H9 (cell line): ENCODE measurements around the gene CTNNBL1. TPM values are rescaled to one million over a fixed set of nuclear protein-coding genes. Genes with fewer than 3 reads are reported as not detected.

Experiments
- DNase-seq: peaks from one replicate; pipeline ENCODE4 v3.0.0-alpha.2; 2017
- H2AFZ ChIP-seq: one replicate; pipeline ENCODE4 v1.6.1; 2013; ENCODE audit warnings: mild to moderate bottlenecking, low read length, control low read depth, moderate library complexity
- H2AK5ac ChIP-seq: 2 replicates; pipeline ENCODE4 v1.6.1; 2013; ENCODE audit warnings: low read length, control low read depth, mixed read lengths; ENCODE audit not compliant: insufficient read length
- H2BK120ac ChIP-seq: one replicate; pipeline ENCODE4 v1.6.1; 2013; ENCODE audit warnings: low read depth, mild to moderate bottlenecking, low read length, control low read depth, inconsistent platforms; ENCODE audit not compliant: poor library complexity, severe bottlenecking
- H2BK12ac ChIP-seq: 2 replicates; pipeline ENCODE4 v1.6.1; 2013; ENCODE audit warnings: low read length, control low read depth, mixed read lengths, low read depth; ENCODE audit not compliant: insufficient read length
- H2BK15ac ChIP-seq: 2 replicates; pipeline ENCODE4 v1.6.1; 2013; ENCODE audit warnings: low read depth, low read length, control low read depth
- H2BK20ac ChIP-seq: one replicate; pipeline ENCODE4 v1.6.1; 2013; ENCODE audit warnings: low read depth, mild to moderate bottlenecking, low read length, control low read depth, inconsistent platforms; ENCODE audit not compliant: poor library complexity, severe bottlenecking
- H2BK5ac ChIP-seq: 2 replicates; pipeline ENCODE4 v1.6.1; 2013; ENCODE audit warnings: low read length, control low read depth, mixed read lengths; ENCODE audit not compliant: insufficient read length
- H3K14ac ChIP-seq: 2 replicates; pipeline ENCODE4 v1.6.1; 2013; ENCODE audit warnings: low read length, control low read depth; ENCODE audit not compliant: insufficient read depth
- H3K18ac ChIP-seq: 2 replicates; pipeline ENCODE4 v1.6.1; 2013; ENCODE audit warnings: low read depth, mild to moderate bottlenecking, mixed read lengths, low read length, control low read depth; ENCODE audit not compliant: insufficient read length
- H3K23ac ChIP-seq: 2 replicates; pipeline ENCODE4 v1.6.1; 2013; ENCODE audit warnings: low read length, control low read depth, mixed read lengths, low read depth; ENCODE audit not compliant: insufficient read length
- H3K23me2 ChIP-seq: 2 replicates; pipeline ENCODE4 v1.6.1; 2013; ENCODE audit warnings: low read depth, mild to moderate bottlenecking, mixed read lengths, low read length, control low read depth; ENCODE audit not compliant: insufficient read length, poor library complexity, severe bottlenecking
- H3K27ac ChIP-seq: 2 replicates; pipeline ENCODE4 v1.5.1; 2013; ENCODE audit warnings: low read length, control low read depth, mixed read lengths, low read depth; ENCODE audit not compliant: insufficient read length
- H3K27me3 ChIP-seq: 2 replicates; pipeline ENCODE4 v1.6.1; 2013; ENCODE audit warnings: low read length, control low read depth, inconsistent platforms; ENCODE audit not compliant: insufficient read depth
- H3K4ac ChIP-seq: 2 replicates; pipeline ENCODE4 v1.6.1; 2013; ENCODE audit warnings: low read depth, mild to moderate bottlenecking, control low read depth, inconsistent platforms, low read length, moderate library complexity
- H3K4me1 ChIP-seq: 2 replicates; pipeline ENCODE4 v1.6.1; 2013; ENCODE audit warnings: low read length, control low read depth, inconsistent platforms; ENCODE audit not compliant: insufficient read depth
- H3K4me2 ChIP-seq: 2 replicates; pipeline ENCODE4 v1.6.1; 2013; ENCODE audit warnings: low read length, control low read depth, mixed read lengths; ENCODE audit not compliant: insufficient read length, insufficient read depth
- H3K56ac ChIP-seq: 2 replicates; pipeline ENCODE4 v1.6.1; 2013; ENCODE audit warnings: low read depth, mild to moderate bottlenecking, mixed read lengths, low read length, control low read depth; ENCODE audit not compliant: insufficient read length
- H3K79me1 ChIP-seq: 2 replicates; pipeline ENCODE4 v1.6.1; 2013; ENCODE audit warnings: low read depth, mild to moderate bottlenecking, moderate library complexity, low read length, control low read depth, inconsistent platforms; ENCODE audit not compliant: insufficient read depth, poor library complexity, severe bottlenecking
- H3K79me2 ChIP-seq: 2 replicates; pipeline ENCODE4 v1.6.1; 2013; ENCODE audit warnings: low read length, control low read depth, inconsistent platforms; ENCODE audit not compliant: insufficient read depth
- H3K9ac ChIP-seq: 2 replicates; pipeline ENCODE4 v1.6.1; 2013; ENCODE audit warnings: low read length, control low read depth, mixed read lengths; ENCODE audit not compliant: insufficient read length; ENCODE audit errors: extremely low read depth
- H3K9me3 ChIP-seq: one replicate; pipeline ENCODE4 v1.6.1; 2013; ENCODE audit warnings: low read depth, low read length, inconsistent platforms; ENCODE audit not compliant: control insufficient read depth
- H3T11ph ChIP-seq: one replicate; pipeline ENCODE4 v1.6.1; 2013; ENCODE audit warnings: mild to moderate bottlenecking, low read length, control low read depth, inconsistent platforms
- H4K20me1 ChIP-seq: one replicate; pipeline ENCODE4 v1.6.1; 2013; ENCODE audit not compliant: control insufficient read depth, insufficient read length, insufficient read depth
- H4K5ac ChIP-seq: 2 replicates; pipeline ENCODE4 v1.6.1; 2013; ENCODE audit warnings: low read depth, mild to moderate bottlenecking, mixed read lengths, low read length, control low read depth; ENCODE audit not compliant: insufficient read length
- H4K8ac ChIP-seq: replicated peaks from 2 replicates; pipeline ENCODE4 v1.6.1; 2013; ENCODE audit warnings: low read length, control low read depth, mixed read lengths, low read depth; ENCODE audit not compliant: insufficient read length
- H4K91ac ChIP-seq: 2 replicates; pipeline ENCODE4 v1.6.1; 2013; ENCODE audit warnings: low read depth, mild to moderate bottlenecking, moderate library complexity, mixed read lengths, low read length, control low read depth; ENCODE audit not compliant: insufficient read length
- H3K27ac Mint-ChIP-seq, 3 experiments: 2 replicates in 2 of 3; 3 replicates in 1 of 3; pipeline ENCODE4 v1.8.0; 2020 to 2021; ENCODE audit warnings: mixed read lengths in 3 of 3, mild to moderate bottlenecking in 1 of 3, moderate library complexity in 1 of 3
- H3K27me3 Mint-ChIP-seq: 2 replicates; pipeline ENCODE4 v1.8.0; 2021; ENCODE audit warnings: low read depth, mild to moderate bottlenecking, moderate library complexity, mixed read lengths
- H3K36me3 Mint-ChIP-seq, 3 experiments: 2 replicates in 2 of 3; 3 replicates in 1 of 3; pipeline ENCODE4 v1.8.0; 2020 to 2021; ENCODE audit warnings: low read depth in 3 of 3, mixed read lengths in 3 of 3; ENCODE audit not compliant: insufficient read depth in 1 of 3
- H3K4me1 Mint-ChIP-seq, 2 experiments: 2 replicates each; pipeline ENCODE4 v1.8.0; 2020; ENCODE audit warnings: mixed read lengths in 2 of 2
- H3K4me3 Mint-ChIP-seq, 2 experiments: 2 replicates in 1 of 2; 3 replicates in 1 of 2; pipeline ENCODE4 v1.8.0; 2020 to 2021; ENCODE audit warnings: mild to moderate bottlenecking in 2 of 2, mixed read lengths in 2 of 2, moderate library complexity in 1 of 2
- H3K9me3 Mint-ChIP-seq, 2 experiments: 2 replicates in 1 of 2; 3 replicates in 1 of 2; pipeline ENCODE4 v1.8.0; 2020; ENCODE audit warnings: mild to moderate bottlenecking in 2 of 2, mixed read lengths in 2 of 2, moderate library complexity in 1 of 2
- CTCF ChIP-seq: fragments of 200-600 bp; sonication (generic); conservative IDR thresholded peaks from 3 replicates; pipeline ENCODE4 v1.8.0; 2021; ENCODE audit warnings: antibody characterized with exemption, mild to moderate bottlenecking
- whole genome bisulfite sequencing: extraction: QIAGEN DNeasy Blood & Tissue Kit; methylation state at CpG from one replicate; pipeline ENCODE4 v1.1.7; 2013; ENCODE audit warnings: missing lambda C conversion rate, low lambda C conversion rate, mixed read lengths; ENCODE audit not compliant: insufficient read length; ENCODE audit errors: extremely low coverage; 5-methylcytosine and 5-hydroxymethylcytosine counted together
- total RNA-seq: library from RNA; stranded (reverse); gene quantifications from 2 replicates; pipeline ENCODE4 v1.2.1, GENCODE V29; 2021

CTNNBL1 gene
- total RNA-seq, 1 experiment from 2014 or later, result 67.2 TPM

- DNase-seq, result no peak
- Histone ChIP-seq H3K4me2 (no peak overlapping the region), H3K18ac (no peak overlapping the region), H4K5ac (no peak overlapping the region), H2BK12ac (no peak overlapping the region), H3K56ac (no peak overlapping the region), H4K91ac (no peak overlapping the region), H3K27ac (no peak overlapping the region), H2AFZ (no peak overlapping the region), H2AK5ac (no peak overlapping the region), H3K4ac (no peak overlapping the region), H3K79me2 (no peaks in the 10 kb centered on the region), H4K8ac (no peak overlapping the region), H3K9me3 (no peaks in the 10 kb centered on the region), H3K23ac (no peak overlapping the region), H2BK20ac (no peak overlapping the region), H3K9ac (no peak overlapping the region), H4K20me1 (no peaks in the 10 kb centered on the region), H3K4me1 (peaks cover 4% of the 10 kb centered on the region; the same call in 1 of the 2 replicates), H3K23me2 (no peaks in the 10 kb centered on the region), H2BK15ac (no peak overlapping the region), H3T11ph (no peak overlapping the region), H3K27me3 (no peaks in the 10 kb centered on the region), H3K79me1 (no peaks in the 10 kb centered on the region), H3K14ac (no peak overlapping the region), H2BK5ac (no peak overlapping the region), H2BK120ac (no peak overlapping the region)
- Mint-ChIP-seq H3K4me1 (peaks cover 12 to 15% of the 10 kb centered on the region in 2 experiments), H3K4me3 (no peak overlapping the region), H3K27me3 (no peaks in the 10 kb centered on the region), H3K36me3 (peaks cover 5 to 8% (median 5%) of the 10 kb centered on the region in 3 experiments; a peak in 4 of 7 replicates), H3K27ac (peak overlapping the region in 1 of 3 experiments; percentile 18; a peak in 1 of 7 replicates), H3K9me3 (no peaks in the 10 kb centered on the region)
- no peak for TF ChIP-seq CTCF
- WGBS, result 100% methylated on average over 1 of the region's 8 CpGs
Observed at GRCh38 chr20:37803438-37804307, 109.8 kb downstream of the CTNNBL1 start.
